Stimulated activated CD4-positive, alpha-beta T cell treated with anti-CD3 and anti-CD28 coated beads, Interleukin-4, amount 100 ng/mL, for 48 hours (primary cell): ENCODE measurements around the gene ECM2.

Experiments
- DNase-seq, 2 donors: peaks; one replicate each; pipeline ENCODE4 v3.0.0-alpha.2; 2020; ENCODE audit warnings: low read depth in 2 of 2

ECM2 gene

DNA sequence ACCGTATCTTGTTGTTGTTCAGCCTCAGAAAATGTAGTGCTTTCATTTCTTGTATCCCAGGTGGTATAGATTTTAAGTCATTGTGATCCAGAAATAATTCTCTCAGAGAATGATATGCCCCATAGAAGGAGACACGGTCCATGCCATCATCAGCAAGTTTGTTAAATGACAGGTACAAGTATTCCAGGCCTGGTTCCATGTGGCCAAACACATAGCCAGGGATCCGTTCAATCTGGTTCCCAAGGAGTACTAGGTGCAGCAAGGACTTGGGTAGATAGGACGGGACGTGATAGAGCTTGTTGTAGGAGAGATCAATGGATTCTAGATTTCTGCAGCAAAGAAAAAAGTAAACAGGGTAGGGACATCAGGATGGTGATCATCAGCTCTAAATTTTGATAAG is 35.1 kb downstream of the ECM2 start:
- no peak for DNase-seq

- DNase-seq = no peak
Observed at GRCh38 chr9:92499701-92500100, 36.1 kb downstream of the ECM2 start.

- DNase-seq = no peak
Observed at GRCh38 chr9:92496396-92497176, 39.2 kb downstream of the ECM2 start.

DNA sequence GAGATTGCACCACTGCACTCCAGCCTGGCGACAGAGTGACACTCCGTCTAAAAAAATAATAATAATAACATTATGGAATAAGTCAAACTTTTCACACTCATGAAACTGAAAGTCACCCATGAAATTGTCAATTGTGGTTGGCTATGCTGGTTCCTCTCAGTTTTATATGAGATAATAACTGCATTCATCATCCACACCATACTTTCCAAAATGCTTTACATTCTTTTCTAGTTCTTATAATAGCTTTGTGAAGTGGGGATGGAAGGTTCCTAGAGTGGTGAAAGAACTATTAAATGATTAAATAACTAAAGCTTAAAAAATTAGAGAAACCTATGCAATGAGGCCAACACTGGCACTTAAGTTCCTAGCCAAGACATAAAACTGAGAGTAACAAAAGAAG is 40.9 kb downstream of the ECM2 start:
- DNase-seq = no peak

DNA sequence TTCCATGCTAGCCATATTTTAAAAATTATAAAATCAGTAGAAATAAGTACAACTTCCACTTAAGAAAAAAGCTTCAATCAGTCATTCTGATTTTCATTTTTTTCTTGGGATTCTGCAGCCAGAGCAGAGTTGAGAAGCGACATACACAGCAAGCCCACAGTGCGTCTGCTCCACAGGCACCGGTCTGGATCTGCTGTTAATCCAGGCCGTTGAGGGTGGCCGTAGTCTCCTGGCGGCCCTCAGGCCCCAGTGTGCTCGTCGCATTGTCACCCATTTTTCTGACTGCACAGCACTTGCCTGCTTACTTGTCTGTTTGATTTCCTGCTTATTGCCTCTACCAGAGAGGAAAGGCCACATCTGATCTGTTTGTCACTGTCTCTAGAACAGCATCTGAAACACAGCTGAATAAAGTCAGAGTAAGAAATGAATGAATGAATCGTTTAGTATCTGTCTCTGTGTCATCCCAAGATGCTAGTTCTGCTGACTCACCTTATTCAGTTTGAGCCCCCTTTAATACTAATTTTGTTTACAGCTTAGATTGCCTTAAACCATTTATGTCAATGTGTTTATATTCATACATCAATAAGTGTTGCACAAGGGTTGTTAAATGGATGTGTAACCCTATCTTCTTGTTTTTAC is 41.9 kb downstream of the ECM2 start:
- no peak for DNase-seq

- DNase-seq = no peak
Observed at GRCh38 chr9:92492781-92493401, 42.9 kb downstream of the ECM2 start.

DNA sequence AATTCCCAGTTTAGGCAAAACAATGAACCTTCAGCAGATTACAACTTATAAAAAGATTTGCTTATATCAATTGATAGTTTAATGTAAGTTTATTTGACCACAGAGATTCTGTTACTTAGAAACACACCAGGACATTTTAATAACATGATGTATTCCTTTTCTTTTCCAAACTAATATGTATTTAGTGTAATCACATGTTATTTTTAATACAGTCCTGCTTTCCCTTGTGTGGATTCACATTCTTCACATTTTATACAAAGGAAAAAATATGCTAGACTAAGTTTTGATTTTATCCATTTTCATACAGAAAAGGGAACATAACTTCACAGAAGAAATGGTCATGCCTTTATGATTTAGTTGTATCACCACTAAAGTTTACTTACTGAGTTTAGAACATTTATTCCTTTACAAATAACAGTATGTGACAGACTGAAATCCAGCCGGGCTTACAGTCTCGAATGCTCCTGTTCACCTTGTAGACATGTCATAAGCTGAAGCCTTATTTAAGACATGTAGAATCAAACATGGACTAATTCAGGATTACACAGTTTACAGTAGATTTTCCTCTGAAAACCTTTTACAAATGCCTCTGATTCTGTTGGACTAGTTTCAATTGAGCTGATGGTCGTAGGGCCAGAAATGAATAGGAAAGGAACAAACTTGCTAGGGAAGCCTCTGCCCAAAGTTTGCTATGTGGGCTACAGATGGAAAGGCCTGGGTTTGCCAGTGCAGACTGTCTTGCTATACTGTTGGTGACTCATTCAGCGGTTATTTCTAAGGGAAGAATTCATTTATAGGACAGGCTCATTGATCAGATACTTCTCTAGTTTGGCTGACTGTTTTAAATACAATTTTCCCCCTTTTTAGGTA is 46.9 kb downstream of the ECM2 start:
- DNase-seq = no peak

DNA sequence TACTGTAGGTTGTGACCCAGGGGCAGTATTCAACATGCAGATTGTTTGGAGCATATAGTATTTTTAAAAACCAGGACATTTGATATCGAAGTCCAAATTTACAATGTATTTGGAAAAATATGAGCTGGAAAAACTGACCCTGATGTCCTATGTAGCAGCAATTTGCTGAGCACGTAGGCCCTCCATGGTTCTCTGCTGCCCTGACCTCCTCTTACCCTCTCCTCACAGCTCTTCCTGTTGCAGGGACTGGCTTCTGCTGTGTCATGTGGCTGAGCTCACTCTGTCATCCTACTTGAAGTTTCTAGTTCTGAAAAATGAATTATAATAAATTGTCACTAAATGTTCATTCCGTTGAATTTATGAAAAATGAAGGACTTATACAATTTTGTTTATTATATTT is 49.4 kb downstream of the ECM2 start:
- no peak for DNase-seq

DNA sequence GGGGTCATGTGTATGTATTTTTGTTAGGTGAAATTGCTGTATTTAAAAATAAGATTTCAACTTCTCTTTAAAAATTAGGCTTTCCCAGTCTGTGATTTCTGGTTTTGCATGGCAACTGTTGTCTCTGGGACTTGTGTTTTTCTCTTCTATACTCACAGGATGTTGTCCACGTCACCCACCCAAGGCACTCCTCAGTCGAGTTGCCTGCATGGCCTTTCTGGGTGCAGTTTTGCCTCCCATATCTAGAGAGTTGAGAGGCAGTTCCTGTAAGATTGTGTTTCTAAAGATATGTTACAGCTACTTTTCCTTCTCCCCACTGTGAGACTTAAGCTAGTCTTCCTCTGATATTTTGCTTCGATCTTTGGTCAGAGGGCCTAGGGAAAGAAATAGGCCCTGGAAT is 51.2 kb downstream of the ECM2 start:
- DNase-seq = no peak

GRCh38 chr9:92483627-92484545 is 51.9 kb downstream of the ECM2 start:
- DNase-seq = no peak

GRCh38 chr9:92482805-92483204 is 53.0 kb downstream of the ECM2 start:
- no peak for DNase-seq

DNA sequence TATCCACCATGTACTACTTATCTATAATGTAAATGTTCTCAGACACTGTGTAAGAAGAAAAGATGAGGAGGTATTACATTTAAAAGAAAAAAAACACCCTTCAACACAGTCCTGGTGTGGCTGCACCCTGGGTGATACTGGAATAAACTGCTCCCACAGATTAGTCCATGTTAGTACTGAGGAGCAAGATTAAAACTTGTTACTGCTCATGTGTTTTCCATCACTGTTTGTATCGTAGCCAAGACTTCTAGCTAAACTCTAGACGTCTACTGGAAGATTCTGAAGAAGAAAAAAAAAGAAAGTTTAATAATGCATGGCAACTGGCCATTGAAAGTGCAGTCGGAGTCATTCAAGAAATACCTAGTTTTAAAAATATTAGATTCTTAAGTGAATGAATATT is 53.5 kb downstream of the ECM2 start, which contains the start of gene ASPN:
Gene ASPN (minus strand): TSS at position 178 of the 400 bp plus-strand sequence.
- no peak for DNase-seq

DNA sequence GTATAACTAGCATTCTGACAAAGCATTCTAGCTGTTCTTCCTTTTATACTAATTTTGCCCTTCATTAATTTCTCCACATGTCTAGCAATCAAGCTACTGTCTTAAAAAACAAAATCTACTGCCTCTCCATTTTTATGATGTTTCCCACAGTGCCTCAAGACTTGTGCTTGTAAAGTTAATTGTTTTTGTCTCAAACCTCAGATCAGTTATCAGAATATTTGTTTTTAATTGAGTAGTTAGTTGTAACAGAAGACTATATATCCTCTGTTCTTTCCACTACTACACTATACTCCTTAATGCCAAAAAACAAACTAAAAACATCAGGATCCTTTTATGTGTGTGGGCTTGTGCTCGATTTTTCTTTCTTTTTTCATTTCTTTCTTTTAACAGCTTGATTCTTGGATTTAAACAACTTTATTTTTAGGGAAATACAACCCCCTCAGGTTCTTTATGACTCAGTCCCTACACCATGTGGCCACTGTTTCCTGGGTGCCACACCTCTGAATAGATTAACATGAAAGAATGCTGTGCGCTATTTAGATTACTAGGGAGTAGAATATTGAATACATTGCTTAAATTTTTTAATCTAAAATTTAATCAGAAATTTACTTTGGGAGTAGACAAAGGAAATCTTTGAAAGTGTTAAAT is 54.7 kb downstream of the ECM2 start:
- DNase-seq = no peak

GRCh38 chr9:92480291-92480771 is 55.5 kb downstream of the ECM2 start:
- DNase-seq = no peak

- no peak for DNase-seq
Observed at GRCh38 chr9:92479346-92479745, 56.4 kb downstream of the ECM2 start.

DNA sequence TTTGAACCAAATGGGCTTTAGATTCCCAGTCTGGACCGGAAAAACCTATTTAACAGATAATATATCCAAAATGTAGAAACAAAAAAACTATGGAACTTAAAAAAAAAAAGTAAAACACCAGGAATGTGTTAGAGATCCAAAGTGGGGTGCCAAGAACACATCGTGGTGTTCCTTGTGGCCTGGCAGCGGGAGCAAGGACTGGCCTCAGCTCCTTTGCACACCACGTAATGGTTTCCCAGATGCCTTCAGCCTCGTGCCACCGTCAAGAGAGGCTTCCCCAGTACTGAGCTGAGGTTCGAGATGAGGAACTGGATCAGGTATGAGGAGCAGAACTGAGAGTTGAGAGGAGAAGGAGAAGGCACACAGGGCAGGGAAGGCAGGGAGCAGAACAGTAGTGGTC is 57.0 kb downstream of the ECM2 start:
- no peak for DNase-seq

DNA sequence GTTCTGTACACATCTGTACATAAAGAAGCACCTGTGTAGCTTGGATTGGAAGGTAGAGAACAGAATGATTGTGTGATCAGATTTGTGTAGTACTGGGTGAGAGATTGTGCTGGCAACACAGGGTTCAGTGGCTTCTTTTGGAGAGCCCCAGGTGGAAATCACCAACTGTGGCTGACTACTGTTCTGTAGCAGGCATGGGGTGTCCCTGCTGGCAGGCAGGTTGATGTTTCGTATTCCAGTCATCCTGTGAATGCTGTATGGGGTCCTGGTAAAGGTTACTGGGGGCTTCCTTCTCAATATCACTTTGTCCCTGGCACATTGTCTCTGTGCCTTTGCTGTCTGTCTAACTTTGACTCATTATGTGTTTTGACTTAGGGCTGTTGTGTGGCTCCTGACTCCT is 58.8 kb downstream of the ECM2 start:
- DNase-seq = no peak

- no peak for DNase-seq
Observed at GRCh38 chr9:92474587-92474986, 61.2 kb downstream of the ECM2 start.

DNA sequence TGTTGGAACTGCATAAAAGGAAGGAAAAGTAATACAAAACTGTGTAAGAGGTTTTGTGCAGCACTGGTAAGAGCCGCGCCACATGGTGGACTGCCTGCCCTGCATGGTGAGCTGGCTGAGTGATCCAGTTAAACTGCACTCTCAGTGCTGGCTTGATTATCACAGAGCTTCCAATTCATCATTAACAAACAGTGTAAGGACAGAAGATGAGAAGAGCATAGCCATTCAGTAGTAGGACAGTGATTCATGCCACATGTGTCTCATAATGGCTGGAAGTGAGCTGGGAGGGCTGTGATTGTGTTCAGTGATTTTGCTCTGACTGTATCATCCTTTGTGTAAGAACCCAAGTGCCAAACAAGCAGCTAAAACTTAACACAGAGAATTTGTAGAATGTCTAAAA is 67.6 kb downstream of the ECM2 start:
- DNase-seq = no peak

DNA sequence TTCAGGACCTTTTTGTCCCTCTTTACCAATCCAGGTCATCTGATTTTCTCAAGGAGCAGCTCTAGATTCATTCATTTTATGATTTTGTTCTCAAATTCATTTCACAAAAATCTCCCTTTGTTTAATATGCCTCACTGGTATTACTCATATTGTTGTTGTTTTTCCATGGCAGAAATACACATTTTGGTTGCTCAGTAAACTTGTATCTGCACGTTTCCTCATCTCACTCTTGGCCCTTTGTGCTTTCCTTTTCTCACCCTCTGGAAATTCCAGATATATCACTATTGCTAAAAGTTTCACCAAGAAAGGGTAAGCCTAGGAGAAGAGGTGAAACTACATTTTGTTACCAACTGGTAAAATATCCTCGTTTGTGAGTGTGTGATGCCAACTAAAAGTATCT is 68.3 kb downstream of the ECM2 start:
- no peak for DNase-seq
